ENCODE results near the gene YBX3.

GRCh38 chr12:10722502-10722904 is 620 bp downstream of the YBX3 start:
- TF ChIP-seq POLR2A (IDR thresholded peaks at IDR 0.05; ENCODE audit: low read length) = no peak
- TF ChIP-seq GATA1 (IDR thresholded peaks at IDR 0.05; ENCODE audit: low read depth, low read length) = no peak
